ENCODE data around the gene HTRA1. TPM values are rescaled to one million over a fixed set of nuclear protein-coding genes. Genes with fewer than 3 reads are reported as not detected.

Gene HTRA1
- total RNA-seq, 1 experiment from 2014 or later, result 0.70 TPM

DNA sequence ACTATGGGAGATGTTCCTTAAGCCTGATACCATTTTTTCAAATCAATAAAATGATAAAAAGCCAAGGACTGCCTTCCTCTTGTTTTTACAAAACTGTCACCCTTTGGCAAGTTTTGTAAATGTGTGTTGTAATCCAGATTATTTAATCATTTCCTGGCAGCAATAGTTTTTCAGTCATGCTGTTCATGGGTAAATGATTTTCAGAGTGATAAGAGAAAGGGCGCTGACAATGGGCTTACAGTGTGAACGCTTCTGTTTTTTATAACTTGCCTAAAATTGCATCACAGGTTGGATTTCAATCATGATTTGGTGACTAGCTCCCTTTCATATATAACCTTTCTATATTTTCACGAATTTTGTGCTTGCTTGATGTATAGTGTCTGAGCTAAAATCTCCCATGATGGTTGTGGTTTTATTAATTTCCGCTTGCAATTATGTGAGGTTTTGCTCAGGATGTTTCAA is 80.2 kb downstream of the HTRA1 start:
- TF ChIP-seq, protein P1, sequence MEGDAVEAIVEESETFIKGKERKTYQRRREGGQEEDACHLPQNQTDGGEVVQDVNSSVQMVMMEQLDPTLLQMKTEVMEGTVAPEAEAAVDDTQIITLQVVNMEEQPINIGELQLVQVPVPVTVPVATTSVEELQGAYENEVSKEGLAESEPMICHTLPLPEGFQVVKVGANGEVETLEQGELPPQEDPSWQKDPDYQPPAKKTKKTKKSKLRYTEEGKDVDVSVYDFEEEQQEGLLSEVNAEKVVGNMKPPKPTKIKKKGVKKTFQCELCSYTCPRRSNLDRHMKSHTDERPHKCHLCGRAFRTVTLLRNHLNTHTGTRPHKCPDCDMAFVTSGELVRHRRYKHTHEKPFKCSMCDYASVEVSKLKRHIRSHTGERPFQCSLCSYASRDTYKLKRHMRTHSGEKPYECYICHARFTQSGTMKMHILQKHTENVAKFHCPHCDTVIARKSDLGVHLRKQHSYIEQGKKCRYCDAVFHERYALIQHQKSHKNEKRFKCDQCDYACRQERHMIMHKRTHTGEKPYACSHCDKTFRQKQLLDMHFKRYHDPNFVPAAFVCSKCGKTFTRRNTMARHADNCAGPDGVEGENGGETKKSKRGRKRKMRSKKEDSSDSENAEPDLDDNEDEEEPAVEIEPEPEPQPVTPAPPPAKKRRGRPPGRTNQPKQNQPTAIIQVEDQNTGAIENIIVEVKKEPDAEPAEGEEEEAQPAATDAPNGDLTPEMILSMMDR (IDR thresholded peaks at IDR 0.05; ENCODE audit: insufficient read depth in 1 of 2, low read depth in 1 of 2, low read length in 1 of 2, severe bottlenecking in 1 of 2, unreplicated experiment in 1 of 2), result no peak
- POLR2A ChIA-PET, result no interaction called here

DNA sequence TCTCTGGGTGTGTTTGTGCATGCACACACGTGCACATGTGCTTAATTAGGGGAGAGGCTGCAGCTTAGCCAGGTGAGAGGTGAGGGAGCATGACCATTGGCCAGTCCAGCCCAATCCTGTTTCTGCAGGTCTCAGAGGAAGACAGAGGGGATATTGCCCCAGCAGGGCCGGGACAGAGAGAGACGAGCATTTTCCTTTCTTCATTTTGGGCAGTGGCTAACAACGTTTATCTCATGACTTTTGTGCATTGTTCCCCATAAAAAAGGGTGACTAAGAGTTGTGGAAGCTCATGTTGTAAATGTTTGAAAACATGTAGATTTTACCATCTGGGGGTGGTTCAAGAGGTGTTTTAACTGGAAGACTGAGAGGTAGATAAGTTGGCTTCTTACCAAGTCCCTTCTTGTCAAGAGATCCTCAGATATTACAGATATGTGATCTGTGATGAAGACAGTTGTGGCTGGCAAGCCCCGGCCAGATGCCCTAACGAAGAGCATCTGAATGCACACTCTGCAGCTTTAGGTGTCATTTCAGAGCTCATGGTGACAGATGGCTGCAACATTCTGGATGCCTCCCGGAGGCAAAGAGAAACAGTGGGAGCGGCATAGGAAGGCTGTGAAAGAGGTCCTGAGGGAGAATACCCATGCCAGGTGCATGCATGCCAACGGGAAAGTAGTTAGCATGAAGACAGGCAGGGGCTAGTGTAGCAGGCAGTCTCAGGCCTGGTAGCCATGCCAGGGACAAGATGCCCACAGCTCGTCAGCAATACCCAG is 82.5 kb downstream of the HTRA1 start:
- Histone ChIP-seq H3K4me1 (peaks cover 7% of the 10 kb centered on the region), H3K36me3 (ENCODE audit: control insufficient read depth, insufficient read depth, low read length) (no peaks in the 10 kb centered on the region), H3K27me3 (replicated peaks; ENCODE audit: control insufficient read depth, insufficient read depth, low read length) (no peaks in the 10 kb centered on the region), H3K9me3 (no peaks in the 10 kb centered on the region), H3K4me3 (ENCODE audit: low read depth, low read length) (no peak overlapping the region)
- H3K9me3 Mint-ChIP-seq (ENCODE audit: unreplicated experiment), result no peaks in the 10 kb centered on the region
- DNase-seq, result no peak
- H3K27ac Mint-ChIP-seq (ENCODE audit: unreplicated experiment), result peak overlapping the region; percentile 17
- CTCF ChIA-PET, result interaction anchor here (1.2 kb wide), 1 partner anchor 22 kb away, joined by 4 read pairs; no protein-coding TSS in a partner anchor
- TF ChIP-seq, protein P1 (IDR thresholded peaks at IDR 0.05; ENCODE audit: insufficient read depth in 1 of 2, low read depth in 1 of 2, low read length in 1 of 2, severe bottlenecking in 1 of 2, unreplicated experiment in 1 of 2), result no peak
- intact Hi-C loops (cut with micrococcal nuclease; ENCODE audit: unreplicated experiment), result no loop called here
- BruUV-seq (replicated peaks), result no TSS peak
- POLR2A ChIA-PET, result no interaction called here
- no peaks in the 10 kb centered on the region for H3K36me3 Mint-ChIP-seq (ENCODE audit: insufficient read depth, unreplicated experiment)
- H3K4me1 Mint-ChIP-seq (ENCODE audit: low read depth, unreplicated experiment), result no peaks in the 10 kb centered on the region
- H3K4me3 Mint-ChIP-seq (ENCODE audit: unreplicated experiment), result no peak overlapping the region
- H3K27me3 Mint-ChIP-seq (ENCODE audit: insufficient read depth, unreplicated experiment), result peaks cover 3% of the 10 kb centered on the region

More for the DNA sequence above, 80.2 kb downstream of the HTRA1 start:
- H3K36me3 Mint-ChIP-seq (ENCODE audit: insufficient read depth, unreplicated experiment), result no peaks in the 10 kb centered on the region
- BruUV-seq (replicated peaks), result no TSS peak
- no peaks in the 10 kb centered on the region for H3K4me1 ChIP-seq
- CTCF ChIA-PET, result interaction anchor here (1.2 kb wide), 1 partner anchor 24 kb away, joined by 3 read pairs; no protein-coding TSS in a partner anchor
- no peak overlapping the region for H3K4me3 ChIP-seq (ENCODE audit: low read depth, low read length)
- no peak overlapping the region for H3K4me3 Mint-ChIP-seq (ENCODE audit: unreplicated experiment)
- H3K36me3 ChIP-seq (ENCODE audit: control insufficient read depth, insufficient read depth, low read length), result no peaks in the 10 kb centered on the region
- H3K27ac Mint-ChIP-seq (ENCODE audit: unreplicated experiment), result no peak overlapping the region
- DNase-seq, result no peak
- no peaks in the 10 kb centered on the region for H3K4me1 Mint-ChIP-seq (ENCODE audit: low read depth, unreplicated experiment)
- H3K27me3 Mint-ChIP-seq (ENCODE audit: insufficient read depth, unreplicated experiment), result peaks cover 3% of the 10 kb centered on the region
- no peaks in the 10 kb centered on the region for H3K9me3 Mint-ChIP-seq (ENCODE audit: unreplicated experiment)
- H3K9me3 ChIP-seq, result peaks cover 7% of the 10 kb centered on the region; the same call in 1 of the 2 replicates
- intact Hi-C loops (cut with micrococcal nuclease; ENCODE audit: unreplicated experiment), result no loop called here
- no peaks in the 10 kb centered on the region for H3K27me3 ChIP-seq (replicated peaks; ENCODE audit: control insufficient read depth, insufficient read depth, low read length)

DNA sequence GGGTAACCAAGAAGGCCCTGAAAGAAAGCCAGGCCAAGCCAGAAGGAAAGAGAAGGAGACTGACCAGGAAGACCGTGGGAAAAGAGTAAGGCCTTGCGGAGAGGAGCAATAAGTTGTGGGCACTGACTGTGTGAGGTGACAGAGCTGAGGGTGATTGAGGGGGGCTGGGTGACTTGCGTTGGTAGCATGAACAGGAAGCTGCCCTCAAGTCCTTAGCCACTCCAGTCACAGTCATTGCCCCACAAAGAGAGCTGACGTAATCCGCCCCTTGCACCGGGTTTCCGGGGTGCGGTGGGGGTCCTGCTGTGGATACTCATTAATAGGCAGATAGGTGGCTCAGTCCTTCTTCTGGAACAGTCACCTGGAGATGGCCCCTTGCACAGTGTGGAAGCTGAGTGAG is 83.1 kb downstream of the HTRA1 start:
- Mint-ChIP-seq H3K9me3 (ENCODE audit: unreplicated experiment) (no peaks in the 10 kb centered on the region), H3K4me3 (ENCODE audit: unreplicated experiment) (no peak overlapping the region), H3K4me1 (ENCODE audit: low read depth, unreplicated experiment) (no peaks in the 10 kb centered on the region), H3K36me3 (ENCODE audit: insufficient read depth, unreplicated experiment) (no peaks in the 10 kb centered on the region), H3K27ac (ENCODE audit: unreplicated experiment) (peak overlapping the region; percentile 17), H3K27me3 (ENCODE audit: insufficient read depth, unreplicated experiment) (no peaks in the 10 kb centered on the region)
- Histone ChIP-seq H3K4me3 (ENCODE audit: low read depth, low read length) (no peak overlapping the region), H3K27me3 (replicated peaks; ENCODE audit: control insufficient read depth, insufficient read depth, low read length) (no peaks in the 10 kb centered on the region), H3K9me3 (no peaks in the 10 kb centered on the region), H3K4me1 (peaks cover 13% of the 10 kb centered on the region), H3K36me3 (ENCODE audit: control insufficient read depth, insufficient read depth, low read length) (no peaks in the 10 kb centered on the region)
- ChIA-PET CTCF (interaction anchor here (1.2 kb wide), 1 partner anchor 21 kb away, joined by 4 read pairs; no protein-coding TSS in a partner anchor), POLR2A (no interaction called here)
- no TSS peak for BruUV-seq (replicated peaks)
- TF ChIP-seq, protein P1 (IDR thresholded peaks at IDR 0.05; ENCODE audit: insufficient read depth in 1 of 2, low read depth in 1 of 2, low read length in 1 of 2, severe bottlenecking in 1 of 2, unreplicated experiment in 1 of 2), result no peak
- no peak for DNase-seq
- intact Hi-C loops (cut with micrococcal nuclease; ENCODE audit: unreplicated experiment), result no loop called here
